GM23338 (cell line): ENCODE results near the gene OR4Q2. TPM values are rescaled to one million over a fixed set of nuclear protein-coding genes. Genes with fewer than 3 reads are reported as not detected.

Source experiments
- ATAC-seq: fragments of 200-7000 bp; cut with Tn5 transposase; 3 replicates; pipeline ENCODE4 v1.9.1; 2020
- DNase-seq: peaks from one replicate; pipeline ENCODE4 v3.0.0-alpha.2; 2015; ENCODE audit warnings: low spot score
- H2AFZ ChIP-seq: fragments of 200-600 bp; sonication (generic); 2 replicates; pipeline ENCODE4 v1.8.0; 2016; ENCODE audit warnings: antibody characterized with exemption, mild to moderate bottlenecking, moderate library complexity
- H3F3A ChIP-seq: fragments of 200-600 bp; sonication (generic); replicated peaks from 2 replicates; pipeline ENCODE4 v1.8.0; 2017; ENCODE audit warnings: antibody characterized with exemption, mixed run types, low read depth
- H3K27ac ChIP-seq: fragments of 200-600 bp; sonication (generic); 2 replicates; pipeline ENCODE4 v1.6.1; 2016; ENCODE audit warnings: low read depth
- H3K27me3 ChIP-seq: fragments of 200-600 bp; sonication (generic); 2 replicates; pipeline ENCODE4 v1.8.0; 2016; ENCODE audit warnings: mild to moderate bottlenecking, mixed run types, moderate library complexity; ENCODE audit not compliant: insufficient read depth
- H3K36me3 ChIP-seq: fragments of 200-600 bp; sonication (generic); 2 replicates; pipeline ENCODE4 v1.8.0; 2016; ENCODE audit warnings: mild to moderate bottlenecking; ENCODE audit not compliant: insufficient read depth
- H3K4me1 ChIP-seq: fragments of 200-600 bp; sonication (generic); 2 replicates; pipeline ENCODE4 v1.8.0; 2016; ENCODE audit warnings: mild to moderate bottlenecking, moderate library complexity; ENCODE audit not compliant: insufficient read depth
- H3K4me2 ChIP-seq: fragments of 200-600 bp; sonication (generic); 2 replicates; pipeline ENCODE4 v1.7.1; 2017; ENCODE audit warnings: mixed run types
- H3K4me3 ChIP-seq: fragments of 200-600 bp; sonication (generic); 2 replicates; pipeline ENCODE4 v1.6.1; 2016; ENCODE audit warnings: mixed run types
- H3K79me2 ChIP-seq: fragments of 200-600 bp; sonication (generic); replicated peaks from 2 replicates; pipeline ENCODE4 v1.8.0; 2017; ENCODE audit warnings: mild to moderate bottlenecking; ENCODE audit not compliant: insufficient read depth
- H3K9me2 ChIP-seq: fragments of 200-600 bp; sonication (generic); 2 replicates; pipeline ENCODE4 v1.8.0; 2017; ENCODE audit not compliant: insufficient read depth
- H4K20me1 ChIP-seq: fragments of 200-600 bp; sonication (generic); replicated peaks from 2 replicates; pipeline ENCODE4 v1.8.0; 2017; ENCODE audit warnings: mild to moderate bottlenecking; ENCODE audit not compliant: insufficient read depth
- H3K27ac Mint-ChIP-seq: 2 replicates; pipeline ENCODE4 v1.8.0; 2020; ENCODE audit warnings: inconsistent platforms, mild to moderate bottlenecking, moderate library complexity, mixed read lengths
- H3K27me3 Mint-ChIP-seq: 3 replicates; pipeline ENCODE4 v1.8.0; 2022; ENCODE audit warnings: low read depth, mild to moderate bottlenecking, moderate library complexity, mixed read lengths, inconsistent platforms; ENCODE audit not compliant: insufficient read depth, poor library complexity
- H3K36me3 Mint-ChIP-seq: 3 replicates; pipeline ENCODE4 v1.8.0; 2021; ENCODE audit warnings: low read depth, mild to moderate bottlenecking, inconsistent platforms, moderate library complexity, mixed read lengths
- H3K4me1 Mint-ChIP-seq: 3 replicates; pipeline ENCODE4 v1.8.0; 2020; ENCODE audit warnings: mild to moderate bottlenecking, inconsistent platforms, mixed read lengths
- H3K4me3 Mint-ChIP-seq: 3 replicates; pipeline ENCODE4 v1.8.0; 2021; ENCODE audit warnings: moderate library complexity, mild to moderate bottlenecking, inconsistent platforms, mixed read lengths
- H3K9me3 Mint-ChIP-seq: 3 replicates; pipeline ENCODE4 v1.8.0; 2020; ENCODE audit warnings: moderate library complexity, mild to moderate bottlenecking, inconsistent platforms, mixed read lengths
- CREB1 ChIP-seq: fragments of 250-450 bp; sonication (Bioruptor Pico); IDR thresholded peaks from 2 replicates; pipeline ENCODE4 v1.5.0; 2020; ENCODE audit warnings: low read depth, mild to moderate bottlenecking, moderate library complexity
- ETS1 ChIP-seq: IDR thresholded peaks from 2 replicates; pipeline ENCODE4 v1.6.1; 2016; ENCODE audit warnings: antibody characterized with exemption
- EZH2phosphoT487 ChIP-seq: fragments of 200-600 bp; sonication (generic); IDR thresholded peaks from one replicate; pipeline ENCODE4 v1.8.1; 2018; ENCODE audit warnings: antibody characterized with exemption; ENCODE audit not compliant: unreplicated experiment
- JUNB ChIP-seq: IDR thresholded peaks from one replicate; pipeline ENCODE4 v1.6.1; 2016; ENCODE audit warnings: antibody characterized with exemption; ENCODE audit not compliant: unreplicated experiment
- NANOG ChIP-seq: IDR thresholded peaks from 2 replicates; pipeline ENCODE4 v1.6.1; 2016; ENCODE audit warnings: antibody characterized with exemption, borderline replicate concordance
- POLR2AphosphoS5 ChIP-seq: IDR thresholded peaks from 2 replicates; pipeline ENCODE4 v1.6.1; 2016; ENCODE audit warnings: antibody characterized with exemption, low read depth
- STAT1 ChIP-seq: IDR thresholded peaks from one replicate; pipeline ENCODE4 v1.6.1; 2016; ENCODE audit warnings: antibody characterized with exemption; ENCODE audit not compliant: unreplicated experiment
- ZNF114 ChIP-seq: fragments of 250-450 bp; sonication (Bioruptor Pico); IDR thresholded peaks from 2 replicates; pipeline ENCODE4 v1.5.0; 2020; ENCODE audit warnings: mild to moderate bottlenecking, moderate library complexity
- ZNF331 ChIP-seq: fragments of 250-450 bp; sonication (Bioruptor Pico); IDR thresholded peaks from 2 replicates; pipeline ENCODE4 v1.5.0; 2020; ENCODE audit warnings: low read depth, mild to moderate bottlenecking, moderate library complexity
- polyA plus RNA-seq: library from polyadenylated mRNA; unstranded; fragments of >200 nt; fragmentation: Nextera tagmentation; extraction: Ambion mirVana; gene quantifications from 2 replicates; pipeline ENCODE4 v1.2.1, GENCODE V29; 2016
- total RNA-seq: library from RNA; depleted of rRNA; stranded (reverse); fragments of >200 nt; shearing (Covaris generic); gene quantifications from 2 replicates; pipeline ENCODE4 v1.2.3, GENCODE V29; 2014
- TF ChIP-seq, protein P1 (sequence below), 2 experiments: fragments of 200-600 bp in 1 of 2; sonication (generic) in 1 of 2; conservative IDR thresholded peaks; 2 replicates each; pipeline versions ENCODE4 v1.5.1 to v1.6.1; 2016 to 2017; ENCODE audit warnings: antibody characterized with exemption in 2 of 2, low read depth in 2 of 2, mild to moderate bottlenecking in 2 of 2, moderate library complexity in 1 of 2
- TF ChIP-seq, protein P2 (sequence below): fragments of 250-450 bp; sonication (Bioruptor Pico); IDR thresholded peaks from 2 replicates; pipeline ENCODE4 v1.5.0; 2020; ENCODE audit warnings: mild to moderate bottlenecking, moderate library complexity

OR4Q2 gene
- total and polyA plus RNA-seq, 2 experiments from 2014 or later, result not detected

DNA sequence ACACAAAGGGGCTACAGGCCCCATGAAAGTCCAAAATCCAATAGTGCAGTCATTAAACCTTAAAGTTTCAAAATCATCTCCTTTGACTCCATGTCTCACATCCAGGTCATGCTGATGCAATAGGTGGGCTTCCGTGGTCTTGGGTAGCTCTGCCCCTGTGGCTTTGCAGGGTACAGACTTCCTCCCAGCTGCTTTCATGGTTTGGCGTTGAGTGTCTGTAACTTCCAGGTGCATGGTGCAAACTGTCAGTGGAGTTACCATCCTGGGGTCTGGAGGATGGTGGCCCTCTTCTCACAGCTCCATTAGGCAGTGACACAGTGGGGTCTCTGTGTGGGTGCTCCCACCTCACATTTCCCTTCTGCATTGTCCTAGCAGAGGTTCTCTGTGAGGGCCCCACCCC lies 8.5 kb upstream of the OR4Q2 start:
- Histone ChIP-seq H3K9me2 (no peaks in the 10 kb centered on the region), H3K36me3 (peaks cover 12% of the 10 kb centered on the region), H3K79me2 (no peaks in the 10 kb centered on the region), H3F3A (no peaks in the 10 kb centered on the region), H4K20me1 (no peaks in the 10 kb centered on the region), H3K27me3 (no peaks in the 10 kb centered on the region), H3K27ac (no peak overlapping the region), H3K4me2 (no peak overlapping the region), H3K4me3 (no peak overlapping the region), H2AFZ (no peak overlapping the region), H3K4me1 (no peaks in the 10 kb centered on the region)
- DNase-seq (no peak), ATAC-seq (no peak)
- no peaks in the 10 kb centered on the region for H3K27me3 Mint-ChIP-seq
- TF ChIP-seq EZH2phosphoT487, result no peak
- no peak for TF ChIP-seq STAT1
- TF ChIP-seq, protein P1, sequence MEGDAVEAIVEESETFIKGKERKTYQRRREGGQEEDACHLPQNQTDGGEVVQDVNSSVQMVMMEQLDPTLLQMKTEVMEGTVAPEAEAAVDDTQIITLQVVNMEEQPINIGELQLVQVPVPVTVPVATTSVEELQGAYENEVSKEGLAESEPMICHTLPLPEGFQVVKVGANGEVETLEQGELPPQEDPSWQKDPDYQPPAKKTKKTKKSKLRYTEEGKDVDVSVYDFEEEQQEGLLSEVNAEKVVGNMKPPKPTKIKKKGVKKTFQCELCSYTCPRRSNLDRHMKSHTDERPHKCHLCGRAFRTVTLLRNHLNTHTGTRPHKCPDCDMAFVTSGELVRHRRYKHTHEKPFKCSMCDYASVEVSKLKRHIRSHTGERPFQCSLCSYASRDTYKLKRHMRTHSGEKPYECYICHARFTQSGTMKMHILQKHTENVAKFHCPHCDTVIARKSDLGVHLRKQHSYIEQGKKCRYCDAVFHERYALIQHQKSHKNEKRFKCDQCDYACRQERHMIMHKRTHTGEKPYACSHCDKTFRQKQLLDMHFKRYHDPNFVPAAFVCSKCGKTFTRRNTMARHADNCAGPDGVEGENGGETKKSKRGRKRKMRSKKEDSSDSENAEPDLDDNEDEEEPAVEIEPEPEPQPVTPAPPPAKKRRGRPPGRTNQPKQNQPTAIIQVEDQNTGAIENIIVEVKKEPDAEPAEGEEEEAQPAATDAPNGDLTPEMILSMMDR (conservative IDR thresholded peaks at IDR 0.05; ENCODE audit: low read depth in 2 of 2), result no peak
- TF ChIP-seq, protein P2, sequence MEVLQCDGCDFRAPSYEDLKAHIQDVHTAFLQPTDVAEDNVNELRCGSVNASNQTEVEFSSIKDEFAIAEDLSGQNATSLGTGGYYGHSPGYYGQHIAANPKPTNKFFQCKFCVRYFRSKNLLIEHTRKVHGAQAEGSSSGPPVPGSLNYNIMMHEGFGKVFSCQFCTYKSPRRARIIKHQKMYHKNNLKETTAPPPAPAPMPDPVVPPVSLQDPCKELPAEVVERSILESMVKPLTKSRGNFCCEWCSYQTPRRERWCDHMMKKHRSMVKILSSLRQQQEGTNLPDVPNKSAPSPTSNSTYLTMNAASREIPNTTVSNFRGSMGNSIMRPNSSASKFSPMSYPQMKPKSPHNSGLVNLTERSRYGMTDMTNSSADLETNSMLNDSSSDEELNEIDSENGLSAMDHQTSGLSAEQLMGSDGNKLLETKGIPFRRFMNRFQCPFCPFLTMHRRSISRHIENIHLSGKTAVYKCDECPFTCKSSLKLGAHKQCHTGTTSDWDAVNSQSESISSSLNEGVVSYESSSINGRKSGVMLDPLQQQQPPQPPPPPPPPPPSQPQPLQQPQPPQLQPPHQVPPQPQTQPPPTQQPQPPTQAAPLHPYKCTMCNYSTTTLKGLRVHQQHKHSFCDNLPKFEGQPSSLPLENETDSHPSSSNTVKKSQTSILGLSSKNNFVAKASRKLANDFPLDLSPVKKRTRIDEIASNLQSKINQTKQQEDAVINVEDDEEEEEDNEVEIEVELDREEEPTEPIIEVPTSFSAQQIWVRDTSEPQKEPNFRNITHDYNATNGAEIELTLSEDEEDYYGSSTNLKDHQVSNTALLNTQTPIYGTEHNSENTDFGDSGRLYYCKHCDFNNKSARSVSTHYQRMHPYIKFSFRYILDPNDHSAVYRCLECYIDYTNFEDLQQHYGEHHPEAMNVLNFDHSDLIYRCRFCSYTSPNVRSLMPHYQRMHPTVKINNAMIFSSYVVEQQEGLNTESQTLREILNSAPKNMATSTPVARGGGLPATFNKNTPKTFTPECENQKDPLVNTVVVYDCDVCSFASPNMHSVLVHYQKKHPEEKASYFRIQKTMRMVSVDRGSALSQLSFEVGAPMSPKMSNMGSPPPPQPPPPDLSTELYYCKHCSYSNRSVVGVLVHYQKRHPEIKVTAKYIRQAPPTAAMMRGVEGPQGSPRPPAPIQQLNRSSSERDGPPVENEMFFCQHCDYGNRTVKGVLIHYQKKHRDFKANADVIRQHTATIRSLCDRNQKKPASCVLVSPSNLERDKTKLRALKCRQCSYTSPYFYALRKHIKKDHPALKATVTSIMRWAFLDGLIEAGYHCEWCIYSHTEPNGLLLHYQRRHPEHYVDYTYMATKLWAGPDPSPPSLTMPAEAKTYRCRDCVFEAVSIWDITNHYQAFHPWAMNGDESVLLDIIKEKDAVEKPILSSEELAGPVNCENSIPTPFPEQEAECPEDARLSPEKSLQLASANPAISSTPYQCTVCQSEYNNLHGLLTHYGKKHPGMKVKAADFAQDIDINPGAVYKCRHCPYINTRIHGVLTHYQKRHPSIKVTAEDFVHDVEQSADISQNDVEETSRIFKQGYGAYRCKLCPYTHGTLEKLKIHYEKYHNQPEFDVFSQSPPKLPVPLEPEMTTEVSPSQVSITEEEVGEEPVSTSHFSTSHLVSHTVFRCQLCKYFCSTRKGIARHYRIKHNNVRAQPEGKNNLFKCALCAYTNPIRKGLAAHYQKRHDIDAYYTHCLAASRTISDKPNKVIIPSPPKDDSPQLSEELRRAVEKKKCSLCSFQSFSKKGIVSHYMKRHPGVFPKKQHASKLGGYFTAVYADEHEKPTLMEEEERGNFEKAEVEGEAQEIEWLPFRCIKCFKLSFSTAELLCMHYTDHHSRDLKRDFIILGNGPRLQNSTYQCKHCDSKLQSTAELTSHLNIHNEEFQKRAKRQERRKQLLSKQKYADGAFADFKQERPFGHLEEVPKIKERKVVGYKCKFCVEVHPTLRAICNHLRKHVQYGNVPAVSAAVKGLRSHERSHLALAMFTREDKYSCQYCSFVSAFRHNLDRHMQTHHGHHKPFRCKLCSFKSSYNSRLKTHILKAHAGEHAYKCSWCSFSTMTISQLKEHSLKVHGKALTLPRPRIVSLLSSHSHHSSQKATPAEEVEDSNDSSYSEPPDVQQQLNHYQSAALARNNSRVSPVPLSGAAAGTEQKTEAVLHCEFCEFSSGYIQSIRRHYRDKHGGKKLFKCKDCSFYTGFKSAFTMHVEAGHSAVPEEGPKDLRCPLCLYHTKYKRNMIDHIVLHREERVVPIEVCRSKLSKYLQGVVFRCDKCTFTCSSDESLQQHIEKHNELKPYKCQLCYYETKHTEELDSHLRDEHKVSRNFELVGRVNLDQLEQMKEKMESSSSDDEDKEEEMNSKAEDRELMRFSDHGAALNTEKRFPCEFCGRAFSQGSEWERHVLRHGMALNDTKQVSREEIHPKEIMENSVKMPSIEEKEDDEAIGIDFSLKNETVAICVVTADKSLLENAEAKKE (CRISPR knock-in tag), result no peak
- TF ChIP-seq CREB1 (CRISPR knock-in tag), result no peak
- TF ChIP-seq ZNF331 (CRISPR knock-in tag), result no peak
- no peak for TF ChIP-seq NANOG
- TF ChIP-seq ZNF114 (CRISPR knock-in tag), result no peak
- no peak for TF ChIP-seq POLR2AphosphoS5
- TF ChIP-seq JUNB, result no peak
- TF ChIP-seq ETS1, result no peak
- no peak overlapping the region for H3K27ac Mint-ChIP-seq
- H3K4me1 Mint-ChIP-seq, result no peaks in the 10 kb centered on the region
- H3K4me3 Mint-ChIP-seq, result no peak overlapping the region
- peaks cover 23% of the 10 kb centered on the region; the same call in 1 of the 3 replicates for H3K36me3 Mint-ChIP-seq
- H3K9me3 Mint-ChIP-seq, result peaks cover 91% of the 10 kb centered on the region
